Astrocyte (in vitro differentiated cells and primary cell): ENCODE results near the gene MDK. TPM values are rescaled to one million over a fixed set of nuclear protein-coding genes. Genes with fewer than 3 reads are reported as not detected.

Experiments
- DNase-seq: peaks from one replicate; pipeline ENCODE4 v3.0.0-alpha.2; 2010; ENCODE audit warnings: low read depth
- FAIRE-seq: peaks from 2 replicates; lab custom pipeline; 2011; peaks lifted over from hg19 to GRCh38; lab: Jason Lieb, UNC
- H2AFZ ChIP-seq: 2 replicates; pipeline ENCODE4 v1.6.0; 2012; ENCODE audit warnings: low read depth, low read length, inconsistent platforms
- H3K27ac ChIP-seq: 2 replicates; pipeline ENCODE4 v1.5.1; 2011; ENCODE audit warnings: low read depth, low read length, inconsistent platforms
- H3K27me3 ChIP-seq: 2 replicates; pipeline ENCODE4 v1.6.0; 2011; ENCODE audit warnings: low read length, inconsistent platforms; ENCODE audit not compliant: insufficient read depth
- H3K36me3 ChIP-seq: 2 replicates; pipeline ENCODE4 v1.5.1; 2011; ENCODE audit warnings: low read length, inconsistent platforms; ENCODE audit not compliant: insufficient read depth
- H3K4me1 ChIP-seq: 2 replicates; pipeline ENCODE4 v1.5.1; 2011; ENCODE audit warnings: low read length, inconsistent platforms; ENCODE audit not compliant: insufficient read depth
- H3K4me2 ChIP-seq: 2 replicates; pipeline ENCODE4 v1.6.0; 2012; ENCODE audit warnings: low read length, inconsistent platforms
- H3K4me3 ChIP-seq: 2 replicates; pipeline ENCODE4 v1.5.1; 2011; ENCODE audit warnings: low read depth, mild to moderate bottlenecking, low read length, inconsistent platforms; ENCODE audit not compliant: insufficient read depth
- H3K79me2 ChIP-seq: 2 replicates; pipeline ENCODE4 v1.6.0; 2012; ENCODE audit warnings: mild to moderate bottlenecking, low read length, inconsistent platforms; ENCODE audit not compliant: insufficient read depth
- H3K9ac ChIP-seq: 2 replicates; pipeline ENCODE4 v1.6.0; 2012; ENCODE audit warnings: mild to moderate bottlenecking, low read length, inconsistent platforms
- H3K9me3 ChIP-seq: 2 replicates; pipeline ENCODE4 v1.5.1; 2012; ENCODE audit warnings: low read depth, mild to moderate bottlenecking, low read length, inconsistent platforms; ENCODE audit not compliant: insufficient read depth
- H4K20me1 ChIP-seq: 2 replicates; pipeline ENCODE4 v1.6.0; 2012; ENCODE audit warnings: low read length, inconsistent platforms; ENCODE audit not compliant: insufficient read depth
- H3K27ac Mint-ChIP-seq: one replicate; pipeline ENCODE4 v1.8.0; 2021; ENCODE audit warnings: mild to moderate bottlenecking, mixed read lengths; ENCODE audit not compliant: unreplicated experiment
- H3K27me3 Mint-ChIP-seq: one replicate; pipeline ENCODE4 v1.8.0; 2021; ENCODE audit warnings: low read depth, mixed read lengths; ENCODE audit not compliant: unreplicated experiment
- H3K36me3 Mint-ChIP-seq: one replicate; pipeline ENCODE4 v1.8.0; 2021; ENCODE audit warnings: low read depth, mixed read lengths; ENCODE audit not compliant: unreplicated experiment
- H3K4me1 Mint-ChIP-seq: one replicate; pipeline ENCODE4 v1.8.0; 2021; ENCODE audit warnings: low read depth, mixed read lengths; ENCODE audit not compliant: unreplicated experiment
- H3K4me3 Mint-ChIP-seq: one replicate; pipeline ENCODE4 v1.8.0; 2021; ENCODE audit warnings: mild to moderate bottlenecking, moderate library complexity, mixed read lengths; ENCODE audit not compliant: unreplicated experiment
- H3K9me3 Mint-ChIP-seq: one replicate; pipeline ENCODE4 v1.8.0; 2021; ENCODE audit warnings: mild to moderate bottlenecking, mixed read lengths; ENCODE audit not compliant: unreplicated experiment
- EZH2 ChIP-seq: IDR thresholded peaks from 2 replicates; pipeline ENCODE4 v1.6.1; 2012; ENCODE audit warnings: mild to moderate bottlenecking, low read length, inconsistent platforms; ENCODE audit not compliant: insufficient read depth
- total RNA-seq: library from RNA; stranded (reverse); gene quantifications from 2 replicates; pipeline ENCODE4 v1.2.1, GENCODE V29; 2021
- TF ChIP-seq, protein P1 (sequence below): IDR thresholded peaks from 2 replicates; pipeline ENCODE4 v1.5.1; 2011; ENCODE audit warnings: low read depth, mild to moderate bottlenecking, inconsistent platforms, low read length, moderate library complexity; ENCODE audit not compliant: insufficient read depth

MDK gene
- total RNA-seq, 1 donor from 2014 or later = 325 TPM

DNA sequence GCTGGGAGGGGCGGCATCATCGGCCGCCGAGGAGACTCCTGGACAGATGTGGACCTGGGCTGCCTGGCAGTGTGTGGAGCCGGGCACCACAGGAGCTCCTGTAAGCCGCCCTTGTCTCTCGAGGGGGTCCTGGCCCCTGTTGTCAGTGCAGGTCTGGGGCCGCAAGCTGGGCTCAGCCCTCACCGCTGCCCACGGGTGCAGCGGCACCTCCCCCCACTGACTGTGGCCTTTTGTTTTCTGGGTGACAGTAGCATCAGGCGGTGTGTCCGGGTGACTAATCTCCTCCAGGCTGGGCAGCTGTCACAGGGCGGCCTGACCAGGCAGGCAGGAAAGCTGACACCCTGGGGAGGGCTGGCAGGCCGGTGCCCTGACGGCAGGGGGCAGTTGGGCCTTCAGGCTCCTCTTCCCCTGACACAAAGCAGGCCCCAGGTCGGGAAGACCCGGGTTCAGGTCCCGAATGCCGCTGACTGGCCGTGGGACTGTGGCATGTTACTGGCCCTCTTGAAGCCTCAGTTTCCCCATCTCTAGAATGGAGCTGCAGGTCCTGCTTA is 17.9 kb upstream of the MDK start:
- peak overlapping the region; percentile 47 for H3K27ac Mint-ChIP-seq
- Histone ChIP-seq H3K27ac (peak overlapping the region; percentile 71), H3K4me2 (peak overlapping the region; percentile 73), H3K36me3 (no peaks in the 10 kb centered on the region), H3K79me2 (peaks cover 41% of the 10 kb centered on the region), H4K20me1 (peaks cover 53% of the 10 kb centered on the region), H2AFZ (peak overlapping the region; percentile 39), H3K9ac (peak overlapping the region; percentile 59), H3K4me3 (no peak overlapping the region), H3K9me3 (no peaks in the 10 kb centered on the region), H3K4me1 (peaks cover 37% of the 10 kb centered on the region), H3K27me3 (no peaks in the 10 kb centered on the region)
- H3K36me3 Mint-ChIP-seq = no peaks in the 10 kb centered on the region
- H3K4me3 Mint-ChIP-seq = no peak overlapping the region
- H3K9me3 Mint-ChIP-seq = no peaks in the 10 kb centered on the region
- TF ChIP-seq, protein P1, sequence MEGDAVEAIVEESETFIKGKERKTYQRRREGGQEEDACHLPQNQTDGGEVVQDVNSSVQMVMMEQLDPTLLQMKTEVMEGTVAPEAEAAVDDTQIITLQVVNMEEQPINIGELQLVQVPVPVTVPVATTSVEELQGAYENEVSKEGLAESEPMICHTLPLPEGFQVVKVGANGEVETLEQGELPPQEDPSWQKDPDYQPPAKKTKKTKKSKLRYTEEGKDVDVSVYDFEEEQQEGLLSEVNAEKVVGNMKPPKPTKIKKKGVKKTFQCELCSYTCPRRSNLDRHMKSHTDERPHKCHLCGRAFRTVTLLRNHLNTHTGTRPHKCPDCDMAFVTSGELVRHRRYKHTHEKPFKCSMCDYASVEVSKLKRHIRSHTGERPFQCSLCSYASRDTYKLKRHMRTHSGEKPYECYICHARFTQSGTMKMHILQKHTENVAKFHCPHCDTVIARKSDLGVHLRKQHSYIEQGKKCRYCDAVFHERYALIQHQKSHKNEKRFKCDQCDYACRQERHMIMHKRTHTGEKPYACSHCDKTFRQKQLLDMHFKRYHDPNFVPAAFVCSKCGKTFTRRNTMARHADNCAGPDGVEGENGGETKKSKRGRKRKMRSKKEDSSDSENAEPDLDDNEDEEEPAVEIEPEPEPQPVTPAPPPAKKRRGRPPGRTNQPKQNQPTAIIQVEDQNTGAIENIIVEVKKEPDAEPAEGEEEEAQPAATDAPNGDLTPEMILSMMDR = peak; percentile 6
- TF ChIP-seq EZH2 = no peak
- DNase-seq (peak; percentile 46), FAIRE-seq (no peak)
- no peaks in the 10 kb centered on the region for H3K27me3 Mint-ChIP-seq
- peaks cover 16% of the 10 kb centered on the region for H3K4me1 Mint-ChIP-seq

DNA sequence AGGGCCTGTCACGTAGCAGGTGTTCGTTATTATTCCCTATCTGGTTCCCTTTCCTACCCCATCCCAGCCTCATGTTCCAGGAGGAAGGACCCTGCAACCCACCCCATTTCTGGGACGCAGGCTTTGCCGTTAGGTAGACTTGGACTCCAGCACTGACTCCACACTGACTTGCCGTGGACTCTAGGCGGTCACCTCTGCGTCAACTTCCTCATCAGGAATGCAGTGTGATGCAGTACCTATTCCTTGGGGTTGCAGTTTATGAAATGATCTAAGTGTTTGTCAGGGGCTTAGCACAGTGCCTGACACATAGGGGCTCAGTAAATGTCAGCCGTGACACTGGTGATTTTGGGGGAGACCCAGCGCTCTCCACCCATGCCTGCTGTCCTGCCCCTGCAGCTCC is 17.4 kb upstream of the MDK start:
- Histone ChIP-seq H4K20me1 (peaks cover 58% of the 10 kb centered on the region), H3K79me2 (peaks cover 41% of the 10 kb centered on the region), H2AFZ (no peak overlapping the region), H3K4me2 (peak overlapping the region; percentile 73), H3K27me3 (no peaks in the 10 kb centered on the region), H3K4me3 (no peak overlapping the region), H3K4me1 (peaks cover 37% of the 10 kb centered on the region), H3K9ac (peak overlapping the region; percentile 59), H3K9me3 (no peaks in the 10 kb centered on the region), H3K27ac (peak overlapping the region; percentile 71), H3K36me3 (no peaks in the 10 kb centered on the region)
- H3K27me3 Mint-ChIP-seq = no peaks in the 10 kb centered on the region
- no peak for TF ChIP-seq EZH2
- TF ChIP-seq, protein P1 = no peak
- H3K9me3 Mint-ChIP-seq = no peaks in the 10 kb centered on the region
- H3K4me1 Mint-ChIP-seq = peaks cover 16% of the 10 kb centered on the region
- no peak for FAIRE-seq
- peak overlapping the region; percentile 47 for H3K27ac Mint-ChIP-seq
- H3K36me3 Mint-ChIP-seq = peaks cover 2% of the 10 kb centered on the region
- DNase-seq = no peak
- H3K4me3 Mint-ChIP-seq = no peak overlapping the region

DNA sequence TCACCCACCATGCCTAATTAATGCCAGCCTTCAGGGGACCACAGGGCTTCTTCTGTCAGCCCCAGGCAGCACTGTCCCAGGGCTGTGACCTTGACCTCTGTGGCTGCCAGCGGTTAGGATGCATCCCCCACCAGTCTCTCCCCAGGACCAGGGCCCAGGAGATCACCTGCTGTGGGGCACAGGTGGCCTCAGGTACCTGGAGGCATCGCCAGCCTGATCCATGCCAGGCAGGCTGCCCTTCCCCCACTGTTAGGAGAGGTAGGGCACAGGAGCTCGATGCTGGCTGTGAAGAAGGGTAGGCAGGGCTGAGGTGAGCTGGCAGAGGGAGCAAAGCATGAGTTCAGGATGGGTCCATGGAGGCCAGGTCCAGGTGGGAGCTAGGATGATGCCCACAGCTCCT is 16.7 kb upstream of the MDK start:
- H3K4me2 ChIP-seq = no peak overlapping the region
- no peak for DNase-seq
- no peak overlapping the region for H3K4me3 ChIP-seq
- H3K4me1 ChIP-seq = peaks cover 40% of the 10 kb centered on the region
- peaks cover 62% of the 10 kb centered on the region for H4K20me1 ChIP-seq
- peaks cover 7% of the 10 kb centered on the region for H3K36me3 Mint-ChIP-seq
- peaks cover 41% of the 10 kb centered on the region for H3K79me2 ChIP-seq
- no peaks in the 10 kb centered on the region for H3K27me3 ChIP-seq
- H2AFZ ChIP-seq = no peak overlapping the region
- peaks cover 16% of the 10 kb centered on the region for H3K4me1 Mint-ChIP-seq
- no peak overlapping the region for H3K9ac ChIP-seq
- no peaks in the 10 kb centered on the region for H3K9me3 Mint-ChIP-seq
- no peak overlapping the region for H3K27ac Mint-ChIP-seq
- FAIRE-seq = no peak
- H3K4me3 Mint-ChIP-seq = no peak overlapping the region
- no peaks in the 10 kb centered on the region for H3K27me3 Mint-ChIP-seq
- H3K36me3 ChIP-seq = no peaks in the 10 kb centered on the region
- TF ChIP-seq EZH2 = no peak
- TF ChIP-seq, protein P1 = no peak
- H3K27ac ChIP-seq = no peak overlapping the region
- no peaks in the 10 kb centered on the region for H3K9me3 ChIP-seq
